ENCODE results near the gene PTPRA.
"Not testable (repeated sequence)": the region's sequence is repeated elsewhere in the genome, so short reads cannot be mapped to it uniquely, and the experiment has no call there.

PTPRA gene

DNA sequence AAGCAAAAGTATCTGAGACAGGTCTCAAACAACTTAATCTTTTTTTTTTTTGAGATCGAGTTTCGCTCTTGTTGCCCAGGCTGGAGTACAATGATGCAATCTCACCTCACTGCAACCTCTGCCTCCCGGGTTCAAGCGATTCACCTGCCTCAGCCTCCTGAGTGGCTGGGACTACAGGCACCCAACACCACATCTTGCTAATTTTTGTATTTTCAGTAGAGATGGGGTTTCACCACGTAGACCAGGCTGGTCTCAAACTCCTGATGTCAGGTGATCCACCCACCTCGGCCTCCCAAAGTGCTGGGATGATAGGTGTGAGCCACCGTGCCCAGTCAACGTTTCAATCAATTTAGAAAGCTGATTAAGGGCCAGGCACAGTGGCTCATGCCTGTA is 200.0 kb downstream of the PTPRA start:
- DNase-seq (ENCODE audit: low read depth): not testable (repeated sequence)

DNA sequence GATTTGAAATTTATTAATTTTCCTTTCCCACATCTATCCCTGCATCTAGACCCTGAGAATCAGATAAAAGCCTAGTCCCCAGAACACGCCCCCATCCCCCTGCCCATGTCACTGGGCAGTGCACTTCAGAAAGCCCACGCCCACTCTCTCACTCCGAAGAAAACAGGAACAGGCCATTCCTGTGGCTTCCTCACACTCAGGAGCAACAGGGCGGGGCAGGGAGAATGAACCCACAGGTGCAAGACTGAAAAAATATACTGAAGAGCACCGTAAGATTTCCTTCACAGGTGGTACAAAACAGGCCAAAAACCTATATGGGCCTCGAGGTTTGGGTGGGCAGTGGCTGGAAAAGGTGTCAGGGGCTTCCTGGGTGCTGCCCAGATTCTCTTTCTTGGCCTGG is 201.5 kb downstream of the PTPRA start:
- no peak for DNase-seq (ENCODE audit: low read depth)

DNA sequence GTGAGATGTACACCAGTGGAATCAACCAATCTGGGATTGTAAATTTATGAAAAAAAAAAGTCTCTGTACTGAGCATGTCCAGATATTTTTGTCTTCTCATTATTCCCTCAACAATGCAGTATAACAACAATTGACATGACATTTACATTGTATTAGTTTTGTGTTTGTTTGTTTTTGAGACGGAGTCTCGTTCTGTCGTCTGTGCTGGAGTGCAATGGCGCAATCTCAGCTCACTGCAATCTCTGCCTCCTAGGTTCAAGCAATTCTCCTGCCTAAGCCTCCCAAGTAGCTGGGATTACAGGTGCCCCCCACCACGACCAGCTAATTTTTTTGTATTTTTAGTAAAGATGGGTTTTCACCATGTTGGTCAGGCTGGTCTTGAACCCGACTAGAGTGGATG is 202.0 kb downstream of the PTPRA start:
- not testable (repeated sequence) for DNase-seq (ENCODE audit: low read depth)

DNA sequence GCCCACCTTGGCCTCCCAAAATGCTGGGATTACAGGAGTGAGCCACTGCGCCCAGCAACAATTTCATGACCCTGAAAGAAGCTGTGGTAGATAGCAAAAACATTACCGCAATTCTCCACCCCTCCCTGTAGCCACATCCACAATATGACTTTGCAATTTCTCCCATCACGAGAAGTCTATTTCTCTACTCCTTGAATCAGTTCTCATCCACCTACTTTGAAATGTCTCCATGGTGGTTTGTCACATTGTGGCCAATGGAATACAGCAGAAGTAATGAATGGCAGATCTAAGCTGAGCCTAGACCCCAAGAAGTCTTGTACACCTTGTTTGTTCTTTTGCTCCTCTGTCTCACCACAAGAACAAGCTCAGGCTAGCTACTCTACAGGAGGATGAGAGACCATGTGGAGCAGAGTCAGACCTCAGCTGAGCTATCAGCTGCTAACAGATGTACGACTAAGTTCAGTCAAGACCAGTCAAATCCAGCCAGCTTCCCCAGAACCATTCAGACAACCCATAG is 204.4 kb downstream of the PTPRA start:
- no peak for DNase-seq (ENCODE audit: low read depth)

DNA sequence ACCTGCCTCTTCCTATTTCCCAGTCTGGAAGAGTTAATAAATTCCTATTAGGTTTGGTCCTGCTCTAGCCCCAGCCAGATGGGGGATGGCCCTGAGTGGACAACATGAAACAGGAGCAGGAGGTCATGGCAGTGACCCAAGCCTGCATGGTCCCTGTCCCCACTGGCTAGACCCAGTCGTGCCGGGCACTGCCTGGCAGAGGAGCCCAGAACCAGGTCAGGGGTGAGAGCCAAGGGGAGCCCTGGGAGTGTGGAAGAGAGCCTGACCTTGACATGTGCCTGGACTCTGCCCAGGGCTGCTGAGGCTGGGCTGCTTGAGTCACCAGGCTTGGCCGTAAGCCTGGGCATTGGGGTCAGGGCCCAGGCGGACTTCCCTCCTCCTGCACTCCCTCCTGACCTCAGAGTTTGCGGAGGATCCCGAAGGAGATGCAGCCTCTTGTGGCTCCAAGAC is 207.7 kb downstream of the PTPRA start:
- no peak for DNase-seq (ENCODE audit: low read depth)

DNA sequence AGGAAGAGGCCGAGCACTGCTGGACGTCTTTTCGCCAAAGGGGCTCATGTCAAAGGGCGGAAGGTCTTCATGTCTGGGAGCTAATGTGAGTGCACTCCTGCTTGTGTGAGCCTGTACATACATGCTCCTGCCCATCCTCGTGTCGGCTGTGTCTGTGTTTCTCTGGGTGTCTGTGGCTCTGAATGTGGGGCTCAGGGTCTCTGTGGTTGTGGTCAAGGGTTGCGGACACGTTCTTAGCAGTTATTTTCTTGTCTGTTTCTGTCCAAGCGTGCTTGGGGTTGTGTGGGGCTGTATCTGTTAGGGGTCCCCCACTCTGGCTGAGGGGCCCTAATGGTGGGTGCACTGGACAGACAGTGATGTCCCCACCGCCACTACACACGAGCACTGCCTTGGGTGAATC is 208.4 kb downstream of the PTPRA start:
- DNase-seq (ENCODE audit: low read depth): no peak

DNA sequence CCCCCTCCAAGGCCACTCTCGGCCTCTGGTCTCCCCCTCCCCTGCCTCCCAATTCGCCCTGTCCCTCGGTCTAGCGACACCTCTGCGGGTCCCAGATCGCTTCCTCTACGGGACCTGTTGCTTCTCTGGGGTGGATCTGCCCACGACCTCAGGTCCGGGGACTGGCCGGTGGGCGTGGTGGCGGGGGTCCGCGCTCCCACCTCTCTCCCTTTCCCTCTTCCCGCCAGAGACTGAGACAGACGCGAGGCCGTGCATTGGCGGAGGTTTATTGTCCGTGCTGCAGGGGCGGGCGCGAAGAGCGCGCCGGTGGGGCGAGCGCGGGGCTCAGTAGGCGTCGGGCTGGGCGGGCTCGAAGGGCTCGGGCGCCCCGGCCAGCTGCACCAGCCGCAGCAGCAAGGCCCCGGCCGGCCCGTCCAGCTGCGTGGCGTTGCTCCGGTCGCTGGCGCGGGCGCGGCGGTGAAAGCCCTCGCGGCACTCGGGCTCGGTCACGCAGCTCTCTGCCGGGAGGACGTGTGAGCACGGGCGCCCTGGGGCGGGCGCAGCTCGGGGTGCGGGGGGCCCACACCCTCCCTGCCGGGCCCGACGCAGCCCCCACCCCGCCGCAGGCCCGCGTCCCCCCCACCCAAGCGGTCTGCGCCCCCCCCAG is 209.1 kb downstream of the PTPRA start:
- DNase-seq (ENCODE audit: low read depth): no peak

DNA sequence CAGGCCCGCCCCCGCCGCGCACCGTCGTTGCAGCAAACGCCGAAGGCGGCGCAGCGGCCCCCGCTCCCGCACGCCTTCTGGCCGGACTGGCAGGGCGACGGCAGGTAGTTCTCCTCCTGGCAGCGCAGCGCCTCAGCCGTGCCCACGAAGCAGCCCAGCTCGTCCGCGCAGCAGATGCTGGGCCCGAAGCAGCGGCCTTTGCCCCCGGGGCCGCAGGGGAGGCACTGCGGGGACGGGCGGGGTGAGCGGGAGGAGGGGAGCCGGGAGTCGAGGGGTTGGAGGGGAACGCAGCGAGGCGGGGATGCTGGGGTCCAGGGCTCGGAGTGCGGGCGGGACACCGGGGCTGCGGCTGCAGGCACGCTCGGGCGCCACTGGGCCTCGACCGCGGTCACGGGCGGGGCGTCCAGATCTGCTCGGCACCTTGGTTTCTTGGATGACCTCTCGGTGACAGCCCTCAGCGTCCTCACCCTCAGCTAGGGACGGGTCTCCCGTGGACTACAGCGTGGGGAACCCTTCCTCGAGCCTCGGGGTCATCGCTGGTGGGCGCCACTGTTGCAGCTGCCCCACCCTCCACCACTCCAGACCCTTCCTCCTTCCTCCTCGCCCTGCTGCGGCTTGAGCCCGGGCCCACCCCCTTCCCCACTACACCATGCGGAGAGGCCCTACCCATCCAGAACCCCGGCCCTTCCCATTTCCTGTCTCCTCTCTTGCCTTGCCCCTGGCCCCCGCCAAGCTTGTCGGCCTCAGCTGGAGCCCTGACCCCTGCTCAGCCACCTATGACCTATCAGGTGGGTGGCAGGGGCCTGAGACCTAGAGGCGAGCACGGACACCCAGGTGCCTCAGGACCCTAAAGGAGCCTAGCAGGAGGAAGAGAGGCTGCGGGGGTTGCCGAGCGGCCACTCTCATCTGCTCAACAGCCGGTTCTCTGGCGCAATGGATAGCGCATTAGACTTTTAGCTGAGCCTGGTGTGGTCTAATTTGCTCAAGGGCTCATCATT is 210.0 kb downstream of the PTPRA start:
- DNase-seq (ENCODE audit: low read depth): no peak

DNA sequence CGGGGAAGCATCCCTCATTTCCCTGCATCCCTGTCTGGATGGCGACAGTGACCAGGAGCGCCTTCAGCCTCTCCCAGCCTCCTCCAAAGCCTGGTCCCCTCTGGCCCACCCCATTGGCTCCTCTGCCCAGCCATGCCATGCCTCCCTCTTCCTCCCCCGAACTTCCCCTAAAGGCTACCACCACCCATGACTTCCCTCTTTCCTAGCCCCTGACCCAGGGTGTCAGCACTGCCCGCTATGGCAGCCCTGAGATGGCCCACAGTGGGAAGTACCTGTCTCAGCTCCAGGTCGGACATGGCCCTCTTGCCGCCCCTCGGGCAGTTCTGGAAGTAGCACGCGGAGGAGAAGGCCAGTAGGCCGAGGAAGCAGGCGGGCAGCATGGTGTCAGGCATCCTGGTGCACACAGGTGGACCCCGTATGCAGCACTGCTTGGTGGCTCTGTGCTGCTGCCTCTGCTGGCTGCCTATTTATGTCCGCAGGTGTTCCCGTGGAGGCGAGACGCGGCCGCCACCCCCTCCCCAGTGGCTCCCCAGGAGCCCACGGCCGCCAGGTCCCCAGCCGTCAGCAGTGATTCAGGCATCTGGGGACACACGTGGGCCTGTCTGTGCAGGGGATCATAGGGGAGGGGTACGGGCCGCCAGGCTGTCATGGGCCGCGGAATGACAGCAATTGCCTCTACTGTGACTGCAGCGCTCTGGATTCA is 211.2 kb downstream of the PTPRA start, which contains the start of gene AVP:
Gene AVP, minus strand, starts transcription at position 442 of the 703 bp plus-strand sequence. Its CDS starts 50 bp downstream, at position 392.
- DNase-seq (ENCODE audit: low read depth): no peak

DNA sequence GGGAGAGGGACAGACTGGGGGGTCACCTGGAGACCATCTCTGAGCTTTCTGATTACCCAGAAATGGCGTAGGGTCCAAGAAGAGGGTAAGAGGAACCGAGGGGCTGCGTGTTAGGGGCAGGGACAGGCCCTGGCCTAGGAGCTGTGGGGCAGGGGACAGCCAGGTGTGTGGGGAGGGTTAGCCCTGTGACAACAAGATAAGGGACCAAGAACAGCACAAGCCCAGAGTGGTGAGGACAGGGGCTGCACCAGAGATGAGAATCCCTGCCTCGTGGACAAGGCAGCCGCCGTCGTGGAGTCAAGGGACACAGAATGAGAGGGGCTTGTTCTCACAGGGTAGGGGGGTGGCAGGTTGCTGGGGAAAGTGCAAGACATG is 211.7 kb downstream of the PTPRA start:
- no peak for DNase-seq (ENCODE audit: low read depth)

DNA sequence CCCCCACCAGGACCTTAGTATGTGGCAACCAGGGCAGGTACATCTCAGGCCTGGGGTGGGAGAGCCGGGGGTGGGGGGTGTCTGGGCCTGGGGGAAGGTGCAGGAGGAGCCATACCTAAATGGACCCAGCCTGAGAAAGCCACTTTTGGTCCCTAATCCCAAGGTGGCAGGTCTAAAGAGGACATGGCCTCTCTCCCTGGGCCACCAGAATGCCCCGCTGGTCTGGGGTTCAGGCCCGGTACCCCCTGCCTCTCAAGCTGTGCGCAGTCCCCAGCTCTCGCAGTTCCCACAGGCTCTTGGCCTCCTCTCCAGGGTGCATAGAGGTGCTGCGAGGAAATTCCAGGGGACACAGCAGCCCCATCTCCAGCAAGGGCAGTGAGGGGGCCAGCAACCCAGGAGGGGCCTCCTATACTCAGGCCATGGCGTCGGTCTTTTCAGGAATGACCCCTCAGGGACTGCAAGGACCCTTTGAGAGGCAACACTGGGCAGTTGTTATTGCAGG is 212.3 kb downstream of the PTPRA start:
- DNase-seq (ENCODE audit: low read depth): no peak

DNA sequence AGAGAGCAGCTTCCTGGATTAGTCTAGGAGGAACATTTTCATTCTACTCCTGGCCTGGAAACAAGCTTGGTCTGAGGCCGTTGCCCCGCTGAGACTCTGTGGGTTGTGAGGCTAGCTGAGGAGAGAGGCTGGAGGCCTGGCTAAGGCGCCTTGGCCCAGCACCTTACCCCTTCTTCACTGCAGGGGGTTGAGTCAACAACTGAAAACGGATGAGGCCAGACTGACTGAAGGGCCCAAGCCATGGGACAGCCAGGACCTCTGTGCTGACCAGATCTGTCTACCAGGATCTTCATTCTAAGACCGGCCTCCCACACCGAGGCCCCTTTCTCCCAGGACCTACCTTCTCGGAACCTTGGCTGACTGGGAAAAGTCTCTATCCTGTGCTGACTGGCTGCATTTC is 214.8 kb downstream of the PTPRA start:
- DNase-seq (ENCODE audit: low read depth): no peak

Data from iris pigment epithelial cell (primary cell).